Measurements from ENCODE around the gene FRMD4A. TPM values are rescaled to one million over a fixed set of nuclear protein-coding genes. Genes with fewer than 3 reads are reported as not detected.

The FRMD4A gene
- total RNA-seq, 2 experiments from 2014 or later, result 0.25 TPM; not detected in 1

GRCh38 chr10:14299556-14299955, 31.2 kb downstream of the FRMD4A start:
- H3K4me3 Mint-ChIP-seq, result no peak overlapping the region
- no peaks in the 10 kb centered on the region for H3K36me3 Mint-ChIP-seq (ENCODE audit: low read depth)
- H3K9me3 Mint-ChIP-seq, result no peaks in the 10 kb centered on the region
- POLR2A ChIA-PET, result no interaction called here
- peaks cover 9% of the 10 kb centered on the region for H3K27me3 Mint-ChIP-seq
- H3K4me1 Mint-ChIP-seq, result no peaks in the 10 kb centered on the region
- CTCF ChIA-PET, result no interaction called here
- no peak overlapping the region for H3K27ac Mint-ChIP-seq
- no peak for DNase-seq

GRCh38 chr10:14296065-14296709, 34.5 kb downstream of the FRMD4A start:
- DNase-seq, result no peak
- H3K4me1 Mint-ChIP-seq, result no peaks in the 10 kb centered on the region
- peaks cover 4% of the 10 kb centered on the region for H3K9me3 Mint-ChIP-seq
- peaks cover 7% of the 10 kb centered on the region for H3K27me3 Mint-ChIP-seq
- H3K36me3 Mint-ChIP-seq (ENCODE audit: low read depth), result no peaks in the 10 kb centered on the region
- ChIA-PET CTCF (no interaction called here), POLR2A (no interaction called here)
- H3K4me3 Mint-ChIP-seq, result no peak overlapping the region
- no peak overlapping the region for H3K27ac Mint-ChIP-seq

GRCh38 chr10:14294347-14295059, 36.2 kb downstream of the FRMD4A start:
- H3K9me3 Mint-ChIP-seq, result peaks cover 11% of the 10 kb centered on the region
- CTCF ChIA-PET, result no interaction called here
- H3K27ac Mint-ChIP-seq, result no peak overlapping the region
- H3K4me3 Mint-ChIP-seq, result no peak overlapping the region
- H3K4me1 Mint-ChIP-seq, result no peaks in the 10 kb centered on the region
- no peaks in the 10 kb centered on the region for H3K36me3 Mint-ChIP-seq (ENCODE audit: low read depth)
- no peak for DNase-seq
- POLR2A ChIA-PET, result no interaction called here
- H3K27me3 Mint-ChIP-seq, result peaks cover 11% of the 10 kb centered on the region

GRCh38 chr10:14293526-14293925, 37.2 kb downstream of the FRMD4A start:
- H3K36me3 Mint-ChIP-seq (ENCODE audit: low read depth), result no peaks in the 10 kb centered on the region
- peaks cover 11% of the 10 kb centered on the region for H3K27me3 Mint-ChIP-seq
- no peak overlapping the region for H3K4me3 Mint-ChIP-seq
- peaks cover 11% of the 10 kb centered on the region for H3K9me3 Mint-ChIP-seq
- ChIA-PET POLR2A (no interaction called here), CTCF (no interaction called here)
- DNase-seq, result no peak
- no peak overlapping the region for H3K27ac Mint-ChIP-seq
- no peaks in the 10 kb centered on the region for H3K4me1 Mint-ChIP-seq

- Mint-ChIP-seq H3K27ac (no peak overlapping the region), H3K36me3 (ENCODE audit: low read depth) (no peaks in the 10 kb centered on the region), H3K27me3 (peaks cover 19% of the 10 kb centered on the region), H3K4me1 (no peaks in the 10 kb centered on the region), H3K4me3 (no peak overlapping the region), H3K9me3 (peaks cover 12% of the 10 kb centered on the region)
- no peak for DNase-seq
- CTCF ChIA-PET, result no interaction called here
- POLR2A ChIA-PET, result no interaction called here
These were observed 39.4 kb downstream of the FRMD4A start for GRCh38 chr10:14291296-14291695.

GRCh38 chr10:14285941-14286560, 44.7 kb downstream of the FRMD4A start:
- H3K4me1 Mint-ChIP-seq, result no peaks in the 10 kb centered on the region
- peaks cover 7% of the 10 kb centered on the region for H3K9me3 Mint-ChIP-seq
- CTCF ChIA-PET, result no interaction called here
- H3K4me3 Mint-ChIP-seq, result no peak overlapping the region
- H3K36me3 Mint-ChIP-seq (ENCODE audit: low read depth), result no peaks in the 10 kb centered on the region
- POLR2A ChIA-PET, result no interaction called here
- H3K27me3 Mint-ChIP-seq, result peaks cover 15% of the 10 kb centered on the region
- no peak for DNase-seq
- no peak overlapping the region for H3K27ac Mint-ChIP-seq

GRCh38 chr10:14282276-14282675, 48.4 kb downstream of the FRMD4A start:
- H3K27ac Mint-ChIP-seq, result no peak overlapping the region
- DNase-seq, result no peak
- H3K27me3 Mint-ChIP-seq, result peaks cover 6% of the 10 kb centered on the region
- POLR2A ChIA-PET, result no interaction called here
- H3K9me3 Mint-ChIP-seq, result peaks cover 1% of the 10 kb centered on the region
- H3K4me1 Mint-ChIP-seq, result no peaks in the 10 kb centered on the region
- H3K36me3 Mint-ChIP-seq (ENCODE audit: low read depth), result no peaks in the 10 kb centered on the region
- no peak overlapping the region for H3K4me3 Mint-ChIP-seq
- CTCF ChIA-PET, result interaction anchor here (1.5 kb wide), 1 partner anchor 44 kb away, joined by 3 read pairs; no protein-coding TSS in a partner anchor

- no peak overlapping the region for H3K27ac Mint-ChIP-seq
- H3K4me1 Mint-ChIP-seq, result no peaks in the 10 kb centered on the region
- H3K36me3 Mint-ChIP-seq (ENCODE audit: low read depth), result no peaks in the 10 kb centered on the region
- no peaks in the 10 kb centered on the region for H3K27me3 Mint-ChIP-seq
- H3K4me3 Mint-ChIP-seq, result no peak overlapping the region
- ChIA-PET CTCF (no interaction called here), POLR2A (no interaction called here)
- H3K9me3 Mint-ChIP-seq, result no peaks in the 10 kb centered on the region
- DNase-seq, result no peak
These were observed 52.2 kb downstream of the FRMD4A start for GRCh38 chr10:14278533-14278932.

GRCh38 chr10:14276210-14276609, 54.5 kb downstream of the FRMD4A start:
- Mint-ChIP-seq H3K4me3 (no peak overlapping the region), H3K36me3 (ENCODE audit: low read depth) (no peaks in the 10 kb centered on the region), H3K27me3 (no peaks in the 10 kb centered on the region), H3K4me1 (no peaks in the 10 kb centered on the region), H3K9me3 (no peaks in the 10 kb centered on the region), H3K27ac (no peak overlapping the region)
- ChIA-PET POLR2A (no interaction called here), CTCF (no interaction called here)
- DNase-seq, result no peak

- POLR2A ChIA-PET, result no interaction called here
- Mint-ChIP-seq H3K36me3 (ENCODE audit: low read depth) (no peaks in the 10 kb centered on the region), H3K27me3 (peaks cover 3% of the 10 kb centered on the region), H3K9me3 (no peaks in the 10 kb centered on the region), H3K27ac (no peak overlapping the region), H3K4me1 (no peaks in the 10 kb centered on the region), H3K4me3 (no peak overlapping the region)
- CTCF ChIA-PET, result no interaction called here
- no peak for DNase-seq
These were observed 59.1 kb downstream of the FRMD4A start for GRCh38 chr10:14271621-14272020.

GRCh38 chr10:14270370-14270769, 60.4 kb downstream of the FRMD4A start:
- Mint-ChIP-seq H3K4me1 (no peaks in the 10 kb centered on the region), H3K4me3 (no peak overlapping the region), H3K27me3 (peaks cover 6% of the 10 kb centered on the region), H3K9me3 (no peaks in the 10 kb centered on the region), H3K27ac (no peak overlapping the region), H3K36me3 (ENCODE audit: low read depth) (no peaks in the 10 kb centered on the region)
- DNase-seq, result no peak
- CTCF ChIA-PET, result no interaction called here
- POLR2A ChIA-PET, result no interaction called here

- H3K27me3 Mint-ChIP-seq, result peaks cover 27% of the 10 kb centered on the region
- no peaks in the 10 kb centered on the region for H3K9me3 Mint-ChIP-seq
- H3K4me1 Mint-ChIP-seq, result no peaks in the 10 kb centered on the region
- POLR2A ChIA-PET, result no interaction called here
- CTCF ChIA-PET, result no interaction called here
- H3K27ac Mint-ChIP-seq, result no peak overlapping the region
- no peak overlapping the region for H3K4me3 Mint-ChIP-seq
- H3K36me3 Mint-ChIP-seq (ENCODE audit: low read depth), result no peaks in the 10 kb centered on the region
- no peak for DNase-seq
These were observed 65.0 kb downstream of the FRMD4A start for GRCh38 chr10:14265709-14266108.

- CTCF ChIA-PET, result no interaction called here
These were observed 67.8 kb downstream of the FRMD4A start for GRCh38 chr10:14262836-14263425.

More at GRCh38 chr10:14262836-14263425, 67.8 kb downstream of the FRMD4A start:
- no peaks in the 10 kb centered on the region for H3K9me3 Mint-ChIP-seq
- no peak for DNase-seq
- no peak overlapping the region for H3K4me3 Mint-ChIP-seq
- peaks cover 32% of the 10 kb centered on the region for H3K27me3 Mint-ChIP-seq
- H3K36me3 Mint-ChIP-seq (ENCODE audit: low read depth), result no peaks in the 10 kb centered on the region
- H3K4me1 Mint-ChIP-seq, result no peaks in the 10 kb centered on the region
- no peak overlapping the region for H3K27ac Mint-ChIP-seq
- POLR2A ChIA-PET, result no interaction called here
